Lower leg skin (tissue), 3 donors: ENCODE data around the gene TULP1.

Source experiments
- POLR2A ChIP-seq, 2 donors: fragments of 450-650 bp; IDR thresholded peaks; one replicate each; pipeline ENCODE4 v1.6.1; 2016 to 2017; ENCODE audit warnings: antibody characterized with exemption in 2 of 2, mild to moderate bottlenecking in 1 of 2, moderate library complexity in 1 of 2
- TF ChIP-seq, protein P1 (sequence below), 3 donors: fragments of 450-650 bp; IDR thresholded peaks; one replicate each; pipeline ENCODE4 v1.5.1; 2016; ENCODE audit warnings: antibody characterized with exemption in 3 of 3, mild to moderate bottlenecking in 3 of 3, moderate library complexity in 2 of 3

DNA sequence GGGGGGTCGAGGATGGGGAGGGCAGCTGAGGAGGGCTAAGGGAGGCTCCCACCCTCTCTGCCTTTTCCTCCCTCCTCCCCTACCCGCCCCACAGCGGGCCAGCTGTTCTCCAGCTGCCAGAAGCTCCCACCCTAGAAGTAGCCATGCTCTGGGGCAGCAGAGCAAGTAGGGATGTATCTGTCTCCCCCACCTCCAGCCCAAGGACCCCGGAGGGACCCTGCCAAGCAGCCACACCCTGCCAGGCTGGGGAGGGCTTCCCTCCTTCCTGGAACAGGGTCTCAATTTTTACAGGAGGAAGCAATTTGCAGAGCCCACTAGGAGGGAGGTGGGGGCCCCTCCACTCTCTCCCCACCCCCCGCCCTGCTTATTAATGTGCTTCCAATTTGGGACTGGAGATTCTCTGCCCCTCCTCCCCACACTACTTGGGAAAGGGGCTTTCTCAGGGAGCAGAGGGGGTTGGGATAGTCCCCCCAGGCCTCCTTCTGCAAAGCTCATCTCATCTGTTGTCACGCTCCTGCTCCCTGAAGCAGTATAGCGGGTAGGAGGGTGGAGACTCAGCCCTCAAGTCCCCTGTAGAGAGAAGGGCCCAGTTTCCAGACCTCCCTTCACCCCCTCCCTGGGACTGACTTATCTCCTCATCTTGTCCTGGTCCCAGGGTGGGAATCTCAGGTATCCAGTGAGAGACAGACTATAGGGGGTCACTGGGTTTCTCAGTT, 20.3 kb downstream of the TULP1 start:
- TF ChIP-seq POLR2A (IDR thresholded peaks at IDR 0.05), result no peak
- TF ChIP-seq, protein P1, sequence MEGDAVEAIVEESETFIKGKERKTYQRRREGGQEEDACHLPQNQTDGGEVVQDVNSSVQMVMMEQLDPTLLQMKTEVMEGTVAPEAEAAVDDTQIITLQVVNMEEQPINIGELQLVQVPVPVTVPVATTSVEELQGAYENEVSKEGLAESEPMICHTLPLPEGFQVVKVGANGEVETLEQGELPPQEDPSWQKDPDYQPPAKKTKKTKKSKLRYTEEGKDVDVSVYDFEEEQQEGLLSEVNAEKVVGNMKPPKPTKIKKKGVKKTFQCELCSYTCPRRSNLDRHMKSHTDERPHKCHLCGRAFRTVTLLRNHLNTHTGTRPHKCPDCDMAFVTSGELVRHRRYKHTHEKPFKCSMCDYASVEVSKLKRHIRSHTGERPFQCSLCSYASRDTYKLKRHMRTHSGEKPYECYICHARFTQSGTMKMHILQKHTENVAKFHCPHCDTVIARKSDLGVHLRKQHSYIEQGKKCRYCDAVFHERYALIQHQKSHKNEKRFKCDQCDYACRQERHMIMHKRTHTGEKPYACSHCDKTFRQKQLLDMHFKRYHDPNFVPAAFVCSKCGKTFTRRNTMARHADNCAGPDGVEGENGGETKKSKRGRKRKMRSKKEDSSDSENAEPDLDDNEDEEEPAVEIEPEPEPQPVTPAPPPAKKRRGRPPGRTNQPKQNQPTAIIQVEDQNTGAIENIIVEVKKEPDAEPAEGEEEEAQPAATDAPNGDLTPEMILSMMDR (IDR thresholded peaks at IDR 0.05), result no peak
